Choroid plexus epithelial cell (primary cell): ENCODE measurements around the gene AFAP1L2.

Experiments
- DNase-seq: peaks from one replicate; pipeline ENCODE4 v3.0.0-alpha.2; 2010; ENCODE audit warnings: low read depth
- H3K4me3 ChIP-seq: 2 replicates; pipeline ENCODE4 v1.5.1; 2011; ENCODE audit warnings: low read depth, mild to moderate bottlenecking, control low read depth, low read length, moderate library complexity
- TF ChIP-seq, protein P1 (sequence below): conservative IDR thresholded peaks from 2 replicates; pipeline ENCODE4 v1.5.1; 2011; ENCODE audit warnings: low read depth, mild to moderate bottlenecking, control low read depth, inconsistent platforms, low read length, moderate library complexity

AFAP1L2 gene

DNA sequence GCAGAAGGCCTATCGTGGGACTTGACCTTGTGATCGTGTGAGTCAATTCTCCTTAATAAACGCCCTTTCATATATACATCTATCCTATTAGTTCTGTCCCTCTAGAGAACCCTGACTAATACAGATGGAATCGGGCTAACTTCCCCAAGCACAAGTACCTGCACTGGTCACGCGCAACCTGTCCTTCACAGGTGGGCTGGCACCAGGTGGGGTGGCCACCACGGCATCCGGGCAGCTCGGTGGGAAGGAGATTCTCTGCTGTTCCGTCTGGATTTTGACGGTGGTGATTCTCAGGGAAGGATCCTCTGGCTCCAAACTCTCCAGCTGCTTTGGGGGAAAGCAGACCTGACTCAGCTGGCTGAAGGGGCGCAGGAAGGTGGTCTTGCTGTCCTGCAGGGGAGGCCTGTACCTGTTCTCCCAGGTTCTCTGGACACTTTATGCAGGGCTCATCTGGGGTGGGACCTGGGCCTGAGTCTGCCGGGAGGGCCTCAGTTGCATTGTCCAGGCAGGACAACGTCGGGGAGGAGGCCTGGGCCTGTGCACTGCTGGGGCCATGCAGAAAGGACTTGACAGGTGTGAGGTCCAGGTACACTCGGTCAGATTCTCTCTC is 104.2 kb downstream of the AFAP1L2 start:
- no peak overlapping the region for H3K4me3 ChIP-seq
- DNase-seq = no peak
- TF ChIP-seq, protein P1, sequence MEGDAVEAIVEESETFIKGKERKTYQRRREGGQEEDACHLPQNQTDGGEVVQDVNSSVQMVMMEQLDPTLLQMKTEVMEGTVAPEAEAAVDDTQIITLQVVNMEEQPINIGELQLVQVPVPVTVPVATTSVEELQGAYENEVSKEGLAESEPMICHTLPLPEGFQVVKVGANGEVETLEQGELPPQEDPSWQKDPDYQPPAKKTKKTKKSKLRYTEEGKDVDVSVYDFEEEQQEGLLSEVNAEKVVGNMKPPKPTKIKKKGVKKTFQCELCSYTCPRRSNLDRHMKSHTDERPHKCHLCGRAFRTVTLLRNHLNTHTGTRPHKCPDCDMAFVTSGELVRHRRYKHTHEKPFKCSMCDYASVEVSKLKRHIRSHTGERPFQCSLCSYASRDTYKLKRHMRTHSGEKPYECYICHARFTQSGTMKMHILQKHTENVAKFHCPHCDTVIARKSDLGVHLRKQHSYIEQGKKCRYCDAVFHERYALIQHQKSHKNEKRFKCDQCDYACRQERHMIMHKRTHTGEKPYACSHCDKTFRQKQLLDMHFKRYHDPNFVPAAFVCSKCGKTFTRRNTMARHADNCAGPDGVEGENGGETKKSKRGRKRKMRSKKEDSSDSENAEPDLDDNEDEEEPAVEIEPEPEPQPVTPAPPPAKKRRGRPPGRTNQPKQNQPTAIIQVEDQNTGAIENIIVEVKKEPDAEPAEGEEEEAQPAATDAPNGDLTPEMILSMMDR = no peak

- TF ChIP-seq, protein P1 = no peak
- no peak for DNase-seq
- no peak overlapping the region for H3K4me3 ChIP-seq
Measured at GRCh38 chr10:114297136-114297705, 107.1 kb downstream of the AFAP1L2 start.

DNA sequence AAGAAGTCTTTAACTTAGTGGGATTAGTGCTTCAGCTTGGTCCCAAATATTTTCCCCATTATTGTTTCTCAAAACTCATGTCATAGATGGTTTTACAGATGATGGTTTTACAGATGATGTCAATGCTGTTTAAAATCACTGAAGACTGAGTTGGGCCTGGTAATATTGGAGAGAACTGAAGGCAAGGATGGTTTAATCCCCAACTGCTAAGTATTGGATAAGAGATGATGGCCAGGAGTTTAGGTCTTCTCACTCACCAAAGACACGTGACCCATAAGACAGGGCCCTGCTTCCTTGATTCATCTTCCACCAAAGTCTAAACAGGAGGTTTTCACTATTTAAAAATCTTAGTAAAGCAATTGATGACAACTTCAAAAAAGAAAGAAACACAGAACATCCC is 108.9 kb downstream of the AFAP1L2 start:
- TF ChIP-seq, protein P1 = no peak
- DNase-seq = no peak

DNA sequence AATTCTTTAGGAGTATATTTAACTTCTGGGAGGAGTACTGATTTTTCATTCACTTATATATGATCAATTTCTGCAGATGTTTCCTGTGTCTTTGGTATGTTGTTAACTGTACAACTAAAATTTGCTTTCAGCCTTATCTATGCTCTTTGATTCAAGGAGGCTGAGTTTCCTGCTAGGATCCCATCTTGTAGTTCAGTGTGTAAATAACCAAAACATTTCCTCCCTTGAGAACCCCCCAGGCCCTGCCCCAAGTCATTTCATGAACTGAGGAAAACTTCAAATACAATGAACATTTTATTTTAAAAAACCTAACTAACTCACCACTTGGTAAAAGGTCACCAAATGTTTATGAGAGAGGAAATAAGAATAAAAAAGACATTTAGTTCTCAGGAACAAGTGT is 109.8 kb downstream of the AFAP1L2 start:
- DNase-seq = no peak
- TF ChIP-seq, protein P1 = no peak
- H3K4me3 ChIP-seq = no peak overlapping the region

More for the DNA sequence above, 108.9 kb downstream of the AFAP1L2 start:
- no peak overlapping the region for H3K4me3 ChIP-seq

- H3K4me3 ChIP-seq = no peak overlapping the region
- DNase-seq = no peak
- TF ChIP-seq, protein P1 = no peak
Measured at GRCh38 chr10:114293075-114293474, 111.2 kb downstream of the AFAP1L2 start.

DNA sequence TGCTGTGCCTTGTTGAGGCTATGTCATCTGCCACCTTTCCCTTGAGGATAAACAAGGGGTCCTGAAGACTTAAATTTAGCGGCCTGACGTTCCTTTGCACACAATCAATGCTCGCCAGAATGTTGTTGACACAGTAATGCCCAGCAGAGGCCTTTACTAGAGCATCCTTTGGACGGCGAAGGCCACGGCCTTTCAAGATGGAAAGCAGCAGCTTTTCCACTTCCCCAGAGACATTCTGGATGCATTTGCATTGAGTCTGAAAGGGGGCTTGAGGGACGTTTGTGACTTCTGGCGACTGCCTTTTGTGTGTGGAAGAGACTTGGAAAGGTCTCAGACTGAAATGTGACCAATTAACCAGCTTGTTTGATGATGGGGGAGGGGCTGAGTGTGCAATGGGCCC is 112.8 kb downstream of the AFAP1L2 start:
- DNase-seq = no peak
- H3K4me3 ChIP-seq = no peak overlapping the region
- TF ChIP-seq, protein P1 = no peak

GRCh38 chr10:114291076-114291475 is 113.2 kb downstream of the AFAP1L2 start:
- no peak overlapping the region for H3K4me3 ChIP-seq
- TF ChIP-seq, protein P1 = no peak
- DNase-seq = no peak
